SH-SY5Y (cell line): ENCODE data around the gene ZCCHC24.
A peak's percentile ranks its signal among the peaks of the same experiment; 100 is the strongest.

ENCODE experiments used
- GATA2 ChIP-seq: IDR thresholded peaks from 2 replicates; pipeline ENCODE4 v1.6.1; 2011; ENCODE audit warnings: mild to moderate bottlenecking, low read depth, low read length
- GATA3 ChIP-seq: IDR thresholded peaks from 2 replicates; pipeline ENCODE4 v1.6.1; 2011; ENCODE audit warnings: low read depth, mild to moderate bottlenecking, low read length, moderate library complexity

Gene ZCCHC24

GRCh38 chr10:79422178-79422892 is 23.1 kb downstream of the ZCCHC24 start:
- TF ChIP-seq GATA3 (no peak), GATA2 (no peak)

- TF ChIP-seq GATA3 (no peak), GATA2 (no peak)
These were observed 24.3 kb downstream of the ZCCHC24 start for GRCh38 chr10:79420974-79421688.

GRCh38 chr10:79418886-79419595 is 26.4 kb downstream of the ZCCHC24 start:
- TF ChIP-seq GATA2 (no peak), GATA3 (no peak)

- no peak for TF ChIP-seq GATA3
- no peak for TF ChIP-seq GATA2
These were observed 27.1 kb downstream of the ZCCHC24 start for GRCh38 chr10:79418274-79418673.

GRCh38 chr10:79417731-79418130 is 27.7 kb downstream of the ZCCHC24 start:
- TF ChIP-seq GATA2 (no peak), GATA3 (no peak)

GRCh38 chr10:79417266-79417665 is 28.2 kb downstream of the ZCCHC24 start:
- TF ChIP-seq GATA3 (no peak), GATA2 (no peak)

- no peak for TF ChIP-seq GATA3
- no peak for TF ChIP-seq GATA2
These were observed 28.7 kb downstream of the ZCCHC24 start for GRCh38 chr10:79416578-79417255.

- TF ChIP-seq GATA3 (no peak), GATA2 (no peak)
These were observed 29.5 kb downstream of the ZCCHC24 start for GRCh38 chr10:79415736-79416577.

GRCh38 chr10:79414714-79415113 is 30.7 kb downstream of the ZCCHC24 start:
- TF ChIP-seq GATA3 (no peak), GATA2 (no peak)

- no peak for TF ChIP-seq GATA2
- TF ChIP-seq GATA3: no peak
These were observed 32.2 kb downstream of the ZCCHC24 start for GRCh38 chr10:79413196-79413595.

- TF ChIP-seq GATA3 (no peak), GATA2 (no peak)
These were observed 32.9 kb downstream of the ZCCHC24 start for GRCh38 chr10:79412516-79412915.

GRCh38 chr10:79411546-79412495 is 33.6 kb downstream of the ZCCHC24 start:
- TF ChIP-seq GATA3 (no peak), GATA2 (peak; percentile 45; the same call in 1 of the 2 replicates)
